Activated CD4-positive, alpha-beta T cell treated with anti-CD3 and anti-CD28 coated beads, Interleukin-2, Interleukin-4, amounts not matched to agents 100 ng/mL and 50 ng/mL, durations not matched to agents 16 hours and 8 hours (primary cell): Measurements from ENCODE around the gene NCAN.

Source experiments
- DNase-seq: peaks from one replicate; pipeline ENCODE4 v3.0.0-alpha.2; 2020; ENCODE audit warnings: low spot score

The NCAN gene

DNA sequence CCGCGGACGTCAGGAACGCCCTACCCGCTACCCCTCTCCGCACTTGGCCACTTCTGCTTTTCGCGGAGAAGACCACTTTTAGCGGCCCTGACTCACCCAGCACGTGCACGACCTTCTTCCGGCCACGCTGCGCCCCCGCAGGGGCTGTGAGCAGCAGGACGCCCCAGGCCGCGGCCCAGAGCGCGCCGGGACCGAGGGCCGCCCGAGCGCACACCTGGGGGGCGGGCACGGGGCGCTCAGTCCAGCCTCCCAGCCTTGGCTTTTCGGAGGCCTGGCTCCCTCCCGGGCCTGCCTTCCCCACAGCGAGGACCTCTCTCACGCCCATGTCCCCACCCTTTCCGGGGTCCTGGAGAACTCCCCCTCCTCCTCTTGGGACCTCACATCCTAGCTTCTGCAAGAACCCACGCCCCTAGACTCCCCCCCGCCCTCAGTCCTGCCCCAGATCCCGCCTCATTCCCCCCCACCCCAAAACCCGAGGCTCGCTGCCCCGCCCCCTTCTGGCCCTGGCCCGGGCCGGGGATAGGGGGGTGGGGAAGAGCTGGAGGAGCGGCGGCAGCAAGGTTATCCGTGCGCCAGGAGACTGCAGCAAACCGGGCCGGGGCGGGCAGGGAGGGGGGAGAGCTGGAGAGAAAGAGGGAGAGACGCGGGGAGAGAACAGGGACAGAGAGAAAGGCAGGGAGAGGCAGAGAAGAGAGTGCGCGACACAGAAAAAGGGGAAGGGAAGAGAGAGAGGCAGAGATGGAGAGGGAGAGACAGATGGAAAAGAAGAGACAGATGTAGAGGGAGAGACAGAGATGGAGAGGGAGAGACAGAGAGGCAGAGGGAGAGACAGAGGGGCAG is 49.8 kb downstream of the NCAN start:
- no peak for DNase-seq

- DNase-seq: no peak
These were observed 50.7 kb downstream of the NCAN start for GRCh38 chr19:19262190-19263057.

DNA sequence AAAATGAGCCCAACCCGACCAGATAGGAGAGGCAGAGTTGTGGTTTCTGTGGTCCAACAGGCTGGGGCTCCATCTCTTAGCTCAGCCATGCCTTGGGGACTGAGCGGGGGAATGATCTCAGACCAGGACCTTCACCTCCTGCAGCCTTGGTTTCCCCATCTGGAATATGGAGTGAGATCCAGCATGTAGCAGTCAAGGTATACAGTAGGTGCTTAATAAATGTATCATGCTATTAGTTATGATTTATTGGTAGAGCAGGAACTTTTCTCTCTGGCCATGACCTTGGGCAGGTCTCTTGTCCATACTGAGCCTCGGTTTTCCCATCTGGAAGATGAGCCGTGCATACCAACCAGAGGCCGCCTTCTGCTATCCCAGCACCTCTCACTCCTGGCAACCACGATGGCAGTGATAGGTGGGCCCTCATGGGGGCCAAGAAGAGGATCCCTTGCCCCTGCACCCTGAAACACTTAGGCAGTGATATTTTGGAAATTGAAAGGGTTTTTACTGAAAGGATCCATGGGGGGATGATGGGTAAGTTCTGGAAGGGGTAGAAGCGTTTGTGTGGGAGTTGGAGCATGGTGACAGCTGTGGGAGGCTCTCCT is 52.2 kb downstream of the NCAN start:
- no peak for DNase-seq

GRCh38 chr19:19267305-19267704 is 55.5 kb downstream of the NCAN start:
- DNase-seq: no peak

- DNase-seq: no peak
These were observed 57.0 kb downstream of the NCAN start for GRCh38 chr19:19268453-19269385.

- no peak for DNase-seq
These were observed 58.4 kb downstream of the NCAN start for GRCh38 chr19:19269952-19270694.

GRCh38 chr19:19270749-19271571 is 59.2 kb downstream of the NCAN start:
- DNase-seq: no peak

DNA sequence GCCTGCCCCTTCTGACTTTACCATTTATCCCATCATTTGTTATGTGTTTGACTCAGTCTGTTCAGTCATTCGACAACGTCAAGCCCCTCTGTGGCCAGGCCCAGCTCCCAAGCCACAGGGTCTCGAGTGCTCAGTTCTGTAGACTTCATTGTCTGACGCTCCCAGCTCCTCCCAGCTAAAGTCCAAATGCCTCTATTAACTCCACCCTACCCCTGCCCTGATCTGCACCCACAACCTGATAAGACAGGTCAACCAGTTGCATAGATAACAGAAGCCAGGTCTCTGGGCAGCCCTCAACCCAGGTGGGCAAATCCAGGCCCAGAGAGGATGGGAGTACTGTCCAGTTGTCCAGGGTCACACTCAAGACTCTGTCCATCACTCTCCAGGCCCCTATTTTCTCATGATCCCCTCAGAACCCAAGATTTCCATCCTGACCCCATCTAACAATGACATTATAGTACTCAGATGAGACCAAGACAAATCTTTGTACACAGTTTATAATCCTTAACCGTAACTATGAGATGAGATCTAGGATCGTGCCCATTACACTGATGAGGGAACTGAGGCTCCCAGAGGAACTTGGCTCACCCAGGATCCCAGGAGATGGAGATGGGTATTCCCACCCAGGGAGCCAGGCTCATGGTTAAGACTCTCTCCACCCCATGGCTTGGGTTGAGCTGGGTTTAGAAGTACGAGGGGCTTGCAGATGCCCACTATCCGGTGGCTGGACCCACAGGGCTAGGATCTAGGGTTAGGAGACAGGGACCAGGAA is 60.3 kb downstream of the NCAN start:
- no peak for DNase-seq

DNA sequence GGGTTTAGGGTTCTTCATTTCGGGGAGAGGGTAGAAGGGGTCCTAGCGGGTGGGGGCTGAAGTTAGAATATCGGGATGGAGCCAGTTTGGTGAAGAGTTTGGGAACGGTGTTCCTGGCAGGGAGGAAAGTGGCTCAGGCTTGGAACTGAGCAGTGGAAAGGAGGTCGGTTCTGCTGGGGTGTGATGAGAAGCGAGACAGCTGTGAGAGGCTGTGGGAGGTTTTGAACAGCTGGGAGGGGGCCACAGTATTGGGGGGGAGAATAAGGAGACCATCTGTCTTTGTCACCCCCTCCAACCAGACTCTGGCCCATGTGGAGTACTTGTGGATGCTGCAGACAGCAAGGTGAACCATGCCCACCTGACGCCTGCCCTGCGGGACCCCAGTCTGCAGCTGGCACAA is 62.4 kb downstream of the NCAN start:
- no peak for DNase-seq

- no peak for DNase-seq
These were observed 63.2 kb downstream of the NCAN start for GRCh38 chr19:19274716-19275565.

DNA sequence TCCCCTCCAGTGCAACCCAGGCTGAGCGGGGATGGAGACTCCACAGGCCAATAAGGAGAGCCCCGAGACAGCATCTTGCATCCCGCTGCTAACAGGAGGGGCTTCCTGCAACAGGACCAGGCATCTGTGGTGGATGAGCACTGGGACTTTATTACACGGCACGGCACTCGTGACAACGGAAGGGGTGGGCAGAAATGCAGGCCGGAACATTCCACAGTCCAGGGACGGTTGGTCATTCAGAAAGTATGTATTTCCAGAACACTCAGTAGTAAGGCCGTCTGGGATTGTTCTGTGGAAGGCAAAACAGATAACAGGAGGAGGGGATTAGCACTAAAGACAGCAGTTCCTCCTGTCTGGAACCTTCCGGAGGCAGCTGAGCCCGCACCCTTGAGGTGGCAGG is 64.6 kb downstream of the NCAN start:
- no peak for DNase-seq

DNA sequence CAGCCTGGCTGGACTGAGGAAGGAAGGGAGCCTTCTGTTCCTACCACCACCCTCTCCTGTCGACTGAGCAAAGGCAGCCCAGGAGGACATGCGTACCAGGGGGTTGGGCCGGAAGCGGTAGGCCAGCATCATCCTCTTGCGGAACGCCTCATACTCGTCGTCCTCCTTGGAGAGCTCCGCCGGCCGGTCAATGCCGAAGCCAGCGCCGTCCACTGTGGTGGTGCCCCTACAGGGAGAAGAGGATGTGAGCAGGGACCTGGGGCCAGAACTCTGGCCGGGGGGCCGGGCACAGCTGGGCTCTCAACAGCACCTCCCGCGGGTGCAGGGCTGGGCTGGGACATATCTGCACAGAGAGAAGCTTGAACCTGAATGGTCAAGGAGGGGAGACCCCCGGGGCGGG is 65.1 kb downstream of the NCAN start:
- no peak for DNase-seq

DNA sequence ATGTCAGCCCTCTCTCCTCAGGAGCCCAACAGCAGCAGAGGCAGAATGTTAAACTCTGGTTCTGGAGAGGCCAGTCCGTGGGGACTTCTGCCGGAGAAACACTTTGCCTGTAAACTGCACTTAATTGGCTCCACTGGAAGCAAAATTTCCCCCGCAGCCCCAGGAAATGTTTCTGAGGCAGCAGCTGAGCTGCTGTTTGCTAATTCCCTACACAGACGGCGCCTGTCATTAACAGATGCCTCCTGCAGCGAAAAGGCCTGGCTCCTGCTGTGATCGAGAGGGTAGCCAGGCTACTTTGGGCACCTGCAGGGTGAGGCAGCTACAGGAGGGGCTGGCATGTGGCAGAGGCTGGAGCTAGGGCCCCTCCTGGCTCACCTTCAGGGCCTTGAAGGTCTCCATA is 66.6 kb downstream of the NCAN start:
- no peak for DNase-seq

- DNase-seq: no peak
These were observed 67.4 kb downstream of the NCAN start for GRCh38 chr19:19279062-19279612.

GRCh38 chr19:19279853-19280252 is 68.1 kb downstream of the NCAN start:
- DNase-seq: no peak

DNA sequence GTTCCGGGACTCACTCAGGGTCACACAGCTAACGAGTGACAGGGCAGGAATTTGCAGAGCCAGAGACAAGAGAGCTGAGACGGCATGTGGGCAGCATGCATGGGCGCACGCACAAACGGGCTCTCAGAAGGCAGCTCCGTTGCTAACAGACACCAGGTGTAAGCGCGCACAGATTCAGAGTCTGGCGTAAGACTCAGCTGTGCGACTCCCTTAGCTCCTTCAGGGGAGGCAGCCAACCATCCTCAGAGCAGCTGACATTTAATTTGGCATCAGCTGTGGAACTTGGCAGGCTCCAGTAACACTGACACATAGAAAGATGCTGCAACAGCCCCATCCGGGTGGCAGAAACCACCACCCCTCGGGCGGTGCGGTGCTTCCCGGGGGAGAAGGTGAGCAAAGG is 68.8 kb downstream of the NCAN start:
- DNase-seq: no peak

GRCh38 chr19:19285686-19286085 is 73.9 kb downstream of the NCAN start:
- DNase-seq: no peak

DNA sequence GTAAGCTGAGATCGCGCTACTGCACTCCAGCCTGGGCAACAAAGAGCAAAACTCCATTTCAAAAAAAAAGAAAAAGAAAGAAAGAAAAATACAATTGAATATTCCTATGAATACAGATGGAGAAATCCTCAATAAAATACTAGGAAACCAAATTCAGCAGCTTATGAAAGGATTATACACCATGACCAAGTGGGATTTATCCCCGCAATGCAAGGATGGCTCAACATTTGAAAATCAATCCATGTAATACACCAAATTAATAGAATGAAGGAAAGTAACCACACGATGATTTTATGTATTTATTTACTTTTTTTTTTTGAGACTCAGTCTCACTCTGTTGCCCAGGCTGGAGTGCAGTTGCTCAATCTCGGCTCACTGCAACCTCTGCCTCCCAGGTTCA is 80.8 kb downstream of the NCAN start:
- DNase-seq: no peak
